Smooth muscle cell (in vitro differentiated cells): Measurements from ENCODE around the gene ICA1. TPM values are rescaled to one million over a fixed set of nuclear protein-coding genes. Genes with fewer than 3 reads are reported as not detected.

Experiments
- DNase-seq: peaks from one replicate; lab custom pipeline; 2025; ENCODE audit not compliant: unreplicated experiment; lab: John Stamatoyannopoulos, UW
- H2AFZ ChIP-seq: fragments of 200-600 bp; sonication (generic); 2 replicates; pipeline ENCODE4 v1.6.0; 2016; ENCODE audit warnings: antibody characterized with exemption, low read depth, mild to moderate bottlenecking
- H3F3A ChIP-seq: fragments of 200-600 bp; sonication (generic); 2 replicates; pipeline ENCODE4 v1.6.0; 2017; ENCODE audit warnings: antibody characterized with exemption, low read depth
- H3K27ac ChIP-seq: fragments of 200-600 bp; sonication (generic); 2 replicates; pipeline ENCODE4 v1.5.1; 2016; ENCODE audit warnings: low read depth, mild to moderate bottlenecking
- H3K27me3 ChIP-seq: fragments of 200-600 bp; sonication (generic); 2 replicates; pipeline ENCODE4 v1.6.1; 2016; ENCODE audit warnings: low read depth, mild to moderate bottlenecking
- H3K36me3 ChIP-seq: fragments of 200-600 bp; sonication (generic); 2 replicates; pipeline ENCODE4 v1.5.1; 2016; ENCODE audit warnings: low read depth
- H3K4me1 ChIP-seq: fragments of 200-600 bp; sonication (generic); 2 replicates; pipeline ENCODE4 v1.5.1; 2016; ENCODE audit warnings: low read depth
- H3K4me2 ChIP-seq: fragments of 200-600 bp; sonication (generic); 2 replicates; pipeline ENCODE4 v1.6.0; 2016; ENCODE audit warnings: mild to moderate bottlenecking
- H3K4me3 ChIP-seq: fragments of 200-600 bp; sonication (generic); 2 replicates; pipeline ENCODE4 v1.5.1; 2016; ENCODE audit warnings: mild to moderate bottlenecking
- H3K79me2 ChIP-seq: fragments of 200-600 bp; sonication (generic); 2 replicates; pipeline ENCODE4 v1.6.0; 2016; ENCODE audit warnings: low read depth, mild to moderate bottlenecking
- H3K9ac ChIP-seq: fragments of 200-600 bp; sonication (generic); 2 replicates; pipeline ENCODE4 v1.6.0; 2016; ENCODE audit warnings: low read depth
- H3K9me3 ChIP-seq: fragments of 200-600 bp; sonication (generic); replicated peaks from 2 replicates; pipeline ENCODE4 v1.5.1; 2016; ENCODE audit warnings: low read depth
- H4K20me1 ChIP-seq: fragments of 200-600 bp; sonication (generic); 2 replicates; pipeline ENCODE4 v1.6.0; 2016; ENCODE audit warnings: low read depth
- CTCF ChIP-seq: fragments of 200-600 bp; sonication (generic); IDR thresholded peaks from 2 replicates; pipeline ENCODE4 v1.5.1; 2017; ENCODE audit warnings: borderline replicate concordance, mild to moderate bottlenecking, antibody characterized with exemption; ENCODE audit not compliant: insufficient read depth, poor library complexity, severe bottlenecking
- WGBS: methylation state at CpG from one replicate; pipeline ENCODE4 v1.1.7; 2016; ENCODE audit warnings: low lambda C conversion rate; 5-methylcytosine and 5-hydroxymethylcytosine counted together
- polyA plus RNA-seq: library from polyadenylated mRNA; unstranded; fragments of >200 nt; fragmentation: Nextera tagmentation; extraction: Ambion mirVana; gene quantifications from 2 replicates; pipeline ENCODE4 v1.2.1, GENCODE V29; 2016
- total RNA-seq: library from RNA; depleted of rRNA; stranded (reverse); fragments of >200 nt; gene quantifications from 2 replicates; pipeline ENCODE4 v1.2.3, GENCODE V29; 2014

ICA1 gene
- total and polyA plus RNA-seq, 2 experiments from 2014 or later = 4.3 to 5.0 TPM

- no peak overlapping the region for H3K4me3 ChIP-seq
- no peaks in the 10 kb centered on the region for H3K4me1 ChIP-seq
- no peaks in the 10 kb centered on the region for H3F3A ChIP-seq
- H3K27ac ChIP-seq = no peak overlapping the region
- 85% methylated on average over 8 of the region's 8 CpGs for WGBS
- H3K9ac ChIP-seq = no peak overlapping the region
- no peak overlapping the region for H2AFZ ChIP-seq
- no peaks in the 10 kb centered on the region for H3K27me3 ChIP-seq
- H3K79me2 ChIP-seq = no peaks in the 10 kb centered on the region
- no peak overlapping the region for H3K4me2 ChIP-seq
- H3K36me3 ChIP-seq = no peaks in the 10 kb centered on the region
- no peak for DNase-seq
- no peaks in the 10 kb centered on the region for H4K20me1 ChIP-seq
- no peak for TF ChIP-seq CTCF
- no peaks in the 10 kb centered on the region for H3K9me3 ChIP-seq
Measured at GRCh38 chr7:8125680-8126444, 136.1 kb downstream of the ICA1 start.

- WGBS = 94% methylated on average over 3 of the region's 3 CpGs
- H3K27me3 ChIP-seq = no peaks in the 10 kb centered on the region
Measured at GRCh38 chr7:8121243-8121642, 140.7 kb downstream of the ICA1 start.

GRCh38 chr7:8120390-8121058 lies 141.4 kb downstream of the ICA1 start:
- 85% methylated on average over 12 of the region's 12 CpGs for WGBS
- H3K9me3 ChIP-seq = no peaks in the 10 kb centered on the region

More at GRCh38 chr7:8121243-8121642, 140.7 kb downstream of the ICA1 start:
- no peak overlapping the region for H2AFZ ChIP-seq
- no peaks in the 10 kb centered on the region for H3K9me3 ChIP-seq
- H3F3A ChIP-seq = no peaks in the 10 kb centered on the region
- TF ChIP-seq CTCF = no peak
- no peak overlapping the region for H3K4me2 ChIP-seq
- H3K4me1 ChIP-seq = no peaks in the 10 kb centered on the region
- H3K4me3 ChIP-seq = no peak overlapping the region
- no peaks in the 10 kb centered on the region for H4K20me1 ChIP-seq
- no peak overlapping the region for H3K27ac ChIP-seq
- H3K9ac ChIP-seq = no peak overlapping the region
- H3K79me2 ChIP-seq = no peaks in the 10 kb centered on the region
- no peaks in the 10 kb centered on the region for H3K36me3 ChIP-seq
- DNase-seq = no peak

More at GRCh38 chr7:8120390-8121058, 141.4 kb downstream of the ICA1 start:
- H3K4me3 ChIP-seq = no peak overlapping the region
- no peak overlapping the region for H3K27ac ChIP-seq
- no peak overlapping the region for H2AFZ ChIP-seq
- no peak overlapping the region for H3K4me2 ChIP-seq
- no peak overlapping the region for H3K9ac ChIP-seq
- H3F3A ChIP-seq = no peaks in the 10 kb centered on the region
- no peak for DNase-seq
- no peaks in the 10 kb centered on the region for H3K36me3 ChIP-seq
- H3K4me1 ChIP-seq = no peaks in the 10 kb centered on the region
- H3K79me2 ChIP-seq = no peaks in the 10 kb centered on the region
- no peaks in the 10 kb centered on the region for H4K20me1 ChIP-seq
- no peaks in the 10 kb centered on the region for H3K27me3 ChIP-seq
- no peak for TF ChIP-seq CTCF
